ENCODE data around the gene MAP7D1. TPM values are rescaled to one million over a fixed set of nuclear protein-coding genes. Genes with fewer than 3 reads are reported as not detected.

The MAP7D1 gene
- total and polyA plus RNA-seq, 2 of the 13 experiments (the other 11 are each of a cell fraction or from before 2014, with no cell fraction given): 5.6 to 7.2 TPM

DNA sequence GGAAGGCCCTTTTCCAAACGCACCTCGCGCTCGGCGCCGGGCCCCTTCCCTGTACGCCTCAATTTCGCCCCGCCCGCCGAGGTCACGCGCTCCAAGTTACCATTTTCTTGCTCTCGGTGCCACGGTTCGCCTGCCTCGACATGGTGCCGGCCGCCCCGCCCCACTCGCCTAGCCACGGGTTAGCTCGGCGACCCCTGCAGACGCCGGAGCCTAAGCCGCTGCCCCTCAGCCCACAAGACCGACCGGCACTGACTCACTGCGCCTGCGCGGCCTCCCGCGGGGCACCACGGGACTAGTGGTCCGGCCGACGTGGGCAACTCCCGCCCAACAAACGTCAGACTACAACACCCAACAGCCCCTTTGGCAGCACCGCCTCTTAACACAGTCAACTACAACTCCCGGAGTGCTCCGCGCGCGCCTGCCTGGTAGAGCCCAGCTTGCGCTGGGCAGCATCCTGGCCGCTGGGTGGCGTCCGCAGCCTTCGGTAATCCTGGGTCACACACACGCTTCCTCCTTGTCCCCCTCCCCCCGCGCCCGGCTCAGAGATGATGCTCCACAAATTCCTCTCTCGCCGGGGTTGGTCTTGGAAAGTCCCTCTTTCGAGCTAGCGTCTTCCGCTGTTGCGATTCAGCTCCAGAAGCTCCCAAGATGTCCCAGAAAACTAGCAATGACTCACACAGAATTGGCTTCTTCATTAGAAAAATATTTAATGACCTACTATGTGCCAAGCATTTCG lies 6.6 kb upstream of the MAP7D1 start, which contains the start of gene TRAPPC3 (continued):
- 0 out of 2 replicates have a peak, but pooled peaks have one; percentile 40 for TF ChIP-seq HNRNPL (IDR thresholded peaks at IDR 0.05; ENCODE audit: low read depth, low read length)
- no peak for TF ChIP-seq DNMT1 (CRISPR knock-in tag; IDR thresholded peaks at IDR 0.05)
- TF ChIP-seq KLF9 (CRISPR knock-in tag; IDR thresholded peaks at IDR 0.05; ENCODE audit: low read depth): peak; percentile 79; the same call in 1 of the 2 replicates
- TF ChIP-seq ELF4 (CRISPR knock-in tag; IDR thresholded peaks at IDR 0.05; ENCODE audit: borderline replicate concordance): no peak
- TF ChIP-seq ZNF574 (CRISPR knock-in tag; IDR thresholded peaks at IDR 0.05): peak; percentile 96
- TF ChIP-seq MIER3 (CRISPR knock-in tag; IDR thresholded peaks at IDR 0.05; ENCODE audit: borderline replicate concordance): no peak
- TF ChIP-seq ARNTL (CRISPR knock-in tag; IDR thresholded peaks at IDR 0.05): peak; percentile 62; the same call in 1 of the 2 replicates
- peak; percentile 26 for TF ChIP-seq SKI (IDR thresholded peaks at IDR 0.05; ENCODE audit: partially characterized antibody)
- no peak for TF ChIP-seq MZF1 (CRISPR knock-in tag; IDR thresholded peaks at IDR 0.05; ENCODE audit: borderline replicate concordance)
- TF ChIP-seq HHEX (CRISPR knock-in tag; IDR thresholded peaks at IDR 0.05): no peak
- peak; percentile 38; the same call in 1 of the 2 replicates for TF ChIP-seq SMAD9 (CRISPR knock-in tag; IDR thresholded peaks at IDR 0.05)
- TF ChIP-seq HMG20A (CRISPR knock-in tag; IDR thresholded peaks at IDR 0.05; ENCODE audit: borderline replicate concordance): no peak
- no peak for TF ChIP-seq TEAD2 (CRISPR knock-in tag; IDR thresholded peaks at IDR 0.05)
- no peak for TF ChIP-seq ZBTB14 (CRISPR knock-in tag; IDR thresholded peaks at IDR 0.05)
- no peak for TF ChIP-seq JUNB (CRISPR knock-in tag; IDR thresholded peaks at IDR 0.05; ENCODE audit: borderline replicate concordance)
- 0 out of 2 replicates have a peak, but pooled peaks have one; percentile 34 for TF ChIP-seq ZSCAN29 (CRISPR knock-in tag; conservative IDR thresholded peaks at IDR 0.05)
- no peak for TF ChIP-seq ZNF382 (CRISPR knock-in tag; IDR thresholded peaks at IDR 0.05; ENCODE audit: borderline replicate concordance)
- peak; percentile 61 for TF ChIP-seq ZNF883 (CRISPR knock-in tag; IDR thresholded peaks at IDR 0.05; ENCODE audit: not compliant biosample characterization)
- no peak for TF ChIP-seq ZNF557 (CRISPR knock-in tag; IDR thresholded peaks at IDR 0.05)
- peak; percentile 49; the same call in 1 of the 2 replicates for TF ChIP-seq SMAD3 (CRISPR knock-in tag; IDR thresholded peaks at IDR 0.05)
- TF ChIP-seq RFX5 (IDR thresholded peaks at IDR 0.05; ENCODE audit: low read depth, low read length): no peak
- TF ChIP-seq SMYD3 (CRISPR knock-in tag; IDR thresholded peaks at IDR 0.05): no peak
- peak; percentile 79; the same call in 1 of the 2 replicates for TF ChIP-seq ZNF670 (CRISPR knock-in tag; IDR thresholded peaks at IDR 0.05; ENCODE audit: borderline replicate concordance)
- TF ChIP-seq, protein P1, sequence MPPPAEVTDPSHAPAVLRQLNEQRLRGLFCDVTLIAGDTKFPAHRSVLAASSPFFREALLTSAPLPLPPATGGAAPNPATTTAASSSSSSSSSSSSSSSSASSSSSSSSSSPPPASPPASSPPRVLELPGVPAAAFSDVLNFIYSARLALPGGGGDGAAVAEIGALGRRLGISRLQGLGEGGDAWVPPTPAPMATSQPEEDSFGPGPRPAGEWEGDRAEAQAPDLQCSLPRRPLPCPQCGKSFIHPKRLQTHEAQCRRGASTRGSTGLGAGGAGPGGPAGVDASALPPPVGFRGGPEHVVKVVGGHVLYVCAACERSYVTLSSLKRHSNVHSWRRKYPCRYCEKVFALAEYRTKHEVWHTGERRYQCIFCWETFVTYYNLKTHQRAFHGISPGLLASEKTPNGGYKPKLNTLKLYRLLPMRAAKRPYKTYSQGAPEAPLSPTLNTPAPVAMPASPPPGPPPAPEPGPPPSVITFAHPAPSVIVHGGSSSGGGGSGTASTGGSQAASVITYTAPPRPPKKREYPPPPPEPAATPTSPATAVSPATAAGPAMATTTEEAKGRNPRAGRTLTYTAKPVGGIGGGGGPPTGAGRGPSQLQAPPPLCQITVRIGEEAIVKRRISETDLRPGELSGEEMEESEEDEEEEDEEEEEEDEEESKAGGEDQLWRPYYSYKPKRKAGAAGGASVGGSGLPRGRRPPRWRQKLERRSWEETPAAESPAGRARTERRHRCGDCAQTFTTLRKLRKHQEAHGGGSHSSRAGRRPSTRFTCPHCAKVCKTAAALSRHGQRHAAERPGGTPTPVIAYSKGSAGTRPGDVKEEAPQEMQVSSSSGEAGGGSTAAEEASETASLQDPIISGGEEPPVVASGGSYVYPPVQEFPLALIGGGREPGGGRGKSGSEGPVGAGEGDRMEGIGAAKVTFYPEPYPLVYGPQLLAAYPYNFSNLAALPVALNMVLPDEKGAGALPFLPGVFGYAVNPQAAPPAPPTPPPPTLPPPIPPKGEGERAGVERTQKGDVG (CRISPR knock-in tag; IDR thresholded peaks at IDR 0.05; ENCODE audit: borderline replicate concordance): no peak
- TF ChIP-seq ELF3 (CRISPR knock-in tag; IDR thresholded peaks at IDR 0.05): peak; percentile 93
